CD4-positive, alpha-beta memory T cell (primary cell): ENCODE data around the gene RHCG. TPM values are rescaled to one million over a fixed set of nuclear protein-coding genes. Genes with fewer than 3 reads are reported as not detected.

Experiments
- polyA plus RNA-seq, 2 donors: library from polyadenylated mRNA; unstranded; fragments of 300-500 nt; fragmentation: Illumina TruSeq; gene quantifications; one replicate each; pipeline ENCODE4 v1.2.3, GENCODE V29; 2021
- total RNA-seq, 2 experiments: library from RNA; stranded (reverse); gene quantifications; one replicate each; pipeline ENCODE4 v1.2.3, GENCODE V29; 2021

Gene RHCG
- total and polyA plus RNA-seq, 4 experiments from 2014 or later, result not detected

Other genes starting within 250 kb of the RHCG start
- 100 to 1,000 TPM; 148 to 151 TPM for gene POLG, start 161.8 kb downstream of the RHCG start, total RNA-seq
- 10 to 100 TPM; 19.4 to 51.4 TPM for gene POLG, start 161.8 kb downstream of the RHCG start, polyA plus RNA-seq
- gene TICRR, start 78.9 kb upstream of the RHCG start, total RNA-seq, result under 1 TPM; 0.12 to 0.14 TPM
- gene TICRR, start 78.9 kb upstream of the RHCG start, polyA plus RNA-seq, result under 1 TPM in 1 of 2 donors, not detected in 1; 0.07 TPM
- not detected for gene KIF7, start 158.9 kb upstream of the RHCG start, total RNA-seq
- not detected for gene KIF7, start 158.9 kb upstream of the RHCG start, polyA plus RNA-seq
- gene PLIN1, start 182.8 kb upstream of the RHCG start, total RNA-seq, result 1 to 10 TPM in 1 of 2 experiments, under 1 TPM in 1; 0.44 to 1.2 TPM
- gene PLIN1, start 182.8 kb upstream of the RHCG start, polyA plus RNA-seq, result under 1 TPM in 1 of 2 donors, not detected in 1; 0.46 TPM
- 1 to 10 TPM; 2.9 to 3.0 TPM for gene PEX11A, start 194.2 kb upstream of the RHCG start, total RNA-seq
- gene PEX11A, start 194.2 kb upstream of the RHCG start, polyA plus RNA-seq, result 1 to 10 TPM in 1 of 2 donors, under 1 TPM in 1; 0.78 to 2.7 TPM
- not detected for gene WDR93, start 194.2 kb upstream of the RHCG start, total RNA-seq
- not detected for gene WDR93, start 194.2 kb upstream of the RHCG start, polyA plus RNA-seq